Sigmoid colon (tissue), 4 donors: ENCODE results near the gene CEP44.

Experiments
- EP300 ChIP-seq, 4 donors: sonication (generic); formaldehyde crosslinking; IDR thresholded peaks; one replicate each; pipeline ENCODE4 v1.6.1; 2017; ENCODE audit warnings: antibody characterized with exemption in 4 of 4
- POLR2A ChIP-seq, 2 donors: fragments of 450-650 bp; IDR thresholded peaks; one replicate each; pipeline ENCODE4 v1.6.1; 2016; ENCODE audit warnings: antibody characterized with exemption in 2 of 2, mild to moderate bottlenecking in 2 of 2, moderate library complexity in 2 of 2

DNA sequence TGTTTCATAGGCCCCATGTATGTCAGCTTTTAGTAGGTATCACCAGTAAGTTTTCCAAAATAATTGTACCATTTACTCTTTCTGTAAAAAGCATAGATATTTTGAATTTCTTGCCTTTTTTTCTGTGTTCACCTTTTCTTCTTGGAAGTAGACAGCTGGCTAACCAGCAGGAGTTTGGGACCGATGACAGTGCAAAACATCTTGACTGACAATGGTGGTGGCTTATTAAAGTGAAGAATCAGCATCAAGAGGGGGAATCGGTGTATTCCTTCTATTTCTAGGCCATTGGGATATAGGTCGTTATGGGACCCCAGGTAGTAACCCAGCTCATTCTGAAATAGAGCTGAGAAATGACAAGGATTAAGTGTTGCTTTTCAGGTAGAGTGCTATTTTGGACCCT lies 3.2 kb downstream of the CEP44 start:
- TF ChIP-seq EP300 (IDR thresholded peaks at IDR 0.05) (no peak), POLR2A (IDR thresholded peaks at IDR 0.05) (no peak)
